ENCODE results near the gene DSCAM.
A peak's percentile ranks its signal among the peaks of the same experiment; 100 is the strongest.

Gene DSCAM

GRCh38 chr21:40699366-40699765 is 147.6 kb downstream of the DSCAM start:
- no peak for DNase-seq

GRCh38 chr21:40696246-40696645 is 150.7 kb downstream of the DSCAM start:
- no peak for DNase-seq

- no peak for DNase-seq
Measured at GRCh38 chr21:40689840-40690360, 157.1 kb downstream of the DSCAM start.

GRCh38 chr21:40689217-40689616 is 157.7 kb downstream of the DSCAM start:
- no peak for DNase-seq

GRCh38 chr21:40688106-40688864 is 158.7 kb downstream of the DSCAM start:
- no peak for DNase-seq

- no peak for DNase-seq
Measured at GRCh38 chr21:40687625-40688024, 159.3 kb downstream of the DSCAM start.

GRCh38 chr21:40686526-40686925 is 160.4 kb downstream of the DSCAM start:
- DNase-seq: no peak

- peak; percentile 18 for DNase-seq
Measured at GRCh38 chr21:40685141-40685540, 161.8 kb downstream of the DSCAM start.

- no peak for DNase-seq
Measured at GRCh38 chr21:40684726-40685125, 162.2 kb downstream of the DSCAM start.

- no peak for DNase-seq
Measured at GRCh38 chr21:40683349-40683748, 163.6 kb downstream of the DSCAM start.

- DNase-seq: peak; percentile 35
Measured at GRCh38 chr21:40681164-40681859, 165.6 kb downstream of the DSCAM start.

- no peak for DNase-seq
Measured at GRCh38 chr21:40680311-40680710, 166.6 kb downstream of the DSCAM start.

GRCh38 chr21:40678681-40679284 is 168.2 kb downstream of the DSCAM start:
- DNase-seq: no peak

GRCh38 chr21:40675017-40675416 is 171.9 kb downstream of the DSCAM start:
- no peak for DNase-seq

GRCh38 chr21:40672602-40673001 is 174.4 kb downstream of the DSCAM start:
- DNase-seq: peak; percentile 27

GRCh38 chr21:40671716-40672115 is 175.2 kb downstream of the DSCAM start:
- peak; percentile 67 for DNase-seq

- peak; percentile 81 for DNase-seq
Measured at GRCh38 chr21:40668555-40669275, 178.2 kb downstream of the DSCAM start.

GRCh38 chr21:40667967-40668366 is 179.0 kb downstream of the DSCAM start:
- DNase-seq: peak; percentile 54

- DNase-seq: no peak
Measured at GRCh38 chr21:40662889-40663288, 184.1 kb downstream of the DSCAM start.

GRCh38 chr21:40660461-40660860 is 186.5 kb downstream of the DSCAM start:
- no peak for DNase-seq

GRCh38 chr21:40658311-40658710 is 188.6 kb downstream of the DSCAM start:
- no peak for DNase-seq

- no peak for DNase-seq
Measured at GRCh38 chr21:40652436-40652835, 194.5 kb downstream of the DSCAM start.

- peak; percentile 30 for DNase-seq
Measured at GRCh38 chr21:40647706-40648105, 199.3 kb downstream of the DSCAM start.
